Transverse colon (tissue), 3 donors: ENCODE data around the gene KRTAP20-1.

Experiments used
- CTCF ChIP-seq, 5 experiments: fragments of 200-600 bp in 3 of 5; fragments of 450-650 bp in 2 of 5; sonication (generic) in 3 of 5; IDR thresholded peaks; 1 replicate in 2 of 5; 2 replicates in 3 of 5; pipeline ENCODE4 v1.5.1; 2016 to 2017; ENCODE audit warnings: antibody characterized with exemption in 5 of 5, inconsistent platforms in 3 of 5, mild to moderate bottlenecking in 2 of 5, moderate library complexity in 1 of 5
- EP300 ChIP-seq: sonication (generic); formaldehyde crosslinking; IDR thresholded peaks from one replicate; pipeline ENCODE4 v1.6.1; 2017; ENCODE audit warnings: antibody characterized with exemption, low read depth
- POLR2A ChIP-seq: fragments of 450-650 bp; IDR thresholded peaks from one replicate; pipeline ENCODE4 v1.6.1; 2016; ENCODE audit warnings: antibody characterized with exemption, mild to moderate bottlenecking, moderate library complexity

GRCh38 chr21:30579346-30579745 lies 36.9 kb upstream of the KRTAP20-1 start:
- TF ChIP-seq CTCF (IDR thresholded peaks at IDR 0.05) (no peak), POLR2A (no peak), EP300 (no peak)
